ENCODE results near the gene SLU7. TPM values are rescaled to one million over a fixed set of nuclear protein-coding genes. Genes with fewer than 3 reads are reported as not detected.

SLU7 gene
- total RNA-seq, 4 donors from 2014 or later: 61.4 to 103 (median 87.2) TPM

- DNase-seq (peak; percentile 69 to 90), ATAC-seq (peak; percentile 96 to 97)
- intact Hi-C loops (cut with DNase I; ENCODE audit: low total_unique reads): loop anchor here (5.0 kb wide), 2 partner anchors 44 to 236 kb away; partner anchors contain the start of gene PWWP2A
- Histone ChIP-seq H3K9me3 (no peaks in the 10 kb centered on the region), H3K4me3 (peak overlapping the region in 3 of 4 donors; percentile 11 to 15 (median 11)), H3K27me3 (no peaks in the 10 kb centered on the region), H3K4me1 (peaks cover 24 to 30% of the 10 kb centered on the region in 2 donors), H3K36me3 (no peaks in the 10 kb centered on the region), H3K27ac (peak overlapping the region; percentile 64 to 84 (median 72))
- in situ Hi-C loops (cut with MboI; ENCODE audit: low sequenced_read_pairs in 4 of 4): no loop called here
- TF ChIP-seq POLR2A (IDR thresholded peaks at IDR 0.05): no peak
- no peak for TF ChIP-seq CTCF (IDR thresholded peaks at IDR 0.05 in 4 of 5, conservative IDR thresholded peaks at IDR 0.05 in 1 of 5)
Measured at GRCh38 chr5:160353379-160353778, 65.5 kb downstream of the SLU7 start.

GRCh38 chr5:160352308-160352707, 66.6 kb downstream of the SLU7 start:
- Histone ChIP-seq H3K4me1 (peaks cover 13 to 19% of the 10 kb centered on the region in 2 donors), H3K27ac (no peak overlapping the region), H3K4me3 (no peak overlapping the region), H3K9me3 (no peaks in the 10 kb centered on the region), H3K27me3 (no peaks in the 10 kb centered on the region), H3K36me3 (no peaks in the 10 kb centered on the region)
- no peak for DNase-seq
- ATAC-seq: no peak
- in situ Hi-C loops (cut with MboI; ENCODE audit: low sequenced_read_pairs in 4 of 4): no loop called here
- TF ChIP-seq CTCF (IDR thresholded peaks at IDR 0.05 in 4 of 5, conservative IDR thresholded peaks at IDR 0.05 in 1 of 5) (no peak), POLR2A (IDR thresholded peaks at IDR 0.05) (no peak)
- intact Hi-C loops (cut with DNase I; ENCODE audit: low total_unique reads): loop anchor here (5.0 kb wide), 2 partner anchors 45 to 235 kb away; partner anchors contain the start of gene PWWP2A

Other genes starting within 250 kb of the SLU7 start
- gene FABP6, start 189.6 kb downstream of the SLU7 start, total RNA-seq: not detected
- gene CCNJL, start 106.5 kb downstream of the SLU7 start, total RNA-seq: under 1 TPM in 2 of 4 donors, not detected in 2; 0.15 to 0.18 TPM
- gene C1QTNF2, start 48.5 kb downstream of the SLU7 start, total RNA-seq: under 1 TPM in 2 of 4 donors, not detected in 2; 0.09 to 0.65 TPM
- 1 to 10 TPM in 1 of 4 donors, under 1 TPM in 3; 0.51 to 1.1 (median 0.86) TPM for gene FAM200C, start 19.0 kb downstream of the SLU7 start, total RNA-seq
- 10 to 100 TPM in 2 of 4 donors, 1 to 10 TPM in 2; 1.1 to 18.1 (median 11.4) TPM for gene PTTG1, start 2.8 kb upstream of the SLU7 start, total RNA-seq

All from gastrocnemius medialis (tissue), 4 donors.